HG03521 (cell line): ENCODE data around the gene RBMS3.
"Not testable (repeated sequence)": the region's sequence is repeated elsewhere in the genome, so short reads cannot be mapped to it uniquely, and the experiment has no call there.

Experiments used
- ATAC-seq: cut with Tn5 transposase; IDR thresholded peaks from one replicate; pipeline ENCODE4 v1.9.1; 2021; ENCODE audit warnings: mild to moderate bottlenecking, moderate library complexity; ENCODE audit not compliant: unreplicated experiment

Gene RBMS3

DNA sequence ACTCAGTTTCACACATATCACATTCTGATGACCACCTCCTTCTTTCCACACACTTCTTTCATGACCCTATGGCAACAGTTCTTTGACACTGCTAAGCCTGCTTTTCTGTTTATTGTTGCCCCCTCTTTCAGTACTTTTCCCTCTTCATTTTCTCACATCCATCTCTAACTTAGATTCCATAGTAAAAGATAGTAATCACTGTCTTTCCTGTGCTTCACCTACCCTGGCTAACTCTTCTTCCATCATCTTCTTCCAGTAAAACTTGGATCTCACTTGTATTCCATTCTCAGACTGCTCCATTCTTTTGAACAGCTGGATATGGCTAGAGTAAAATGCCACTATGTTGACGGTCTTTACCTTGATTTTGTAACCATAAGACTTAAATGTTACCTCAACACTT, 692.9 kb downstream of the RBMS3 start:
- ATAC-seq = no peak

DNA sequence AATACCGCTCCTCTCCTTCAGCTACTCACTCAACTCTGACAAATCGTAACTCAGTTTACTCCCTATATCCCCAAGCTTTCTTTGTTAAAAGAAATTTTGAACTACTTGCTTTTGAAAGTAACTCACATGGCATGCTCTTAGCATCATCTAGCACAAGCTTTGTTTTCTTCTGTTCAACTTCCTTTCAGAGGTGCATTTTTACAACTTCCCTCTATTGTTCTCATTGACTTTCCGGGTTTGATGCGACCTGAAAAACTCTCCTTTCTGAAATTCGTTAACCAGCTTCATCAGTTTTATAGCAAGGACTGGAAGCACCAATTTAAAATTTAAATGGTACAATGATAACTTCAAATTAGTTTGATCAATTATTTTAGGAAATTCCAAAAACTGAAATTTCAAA, 696.0 kb downstream of the RBMS3 start:
- no peak for ATAC-seq

DNA sequence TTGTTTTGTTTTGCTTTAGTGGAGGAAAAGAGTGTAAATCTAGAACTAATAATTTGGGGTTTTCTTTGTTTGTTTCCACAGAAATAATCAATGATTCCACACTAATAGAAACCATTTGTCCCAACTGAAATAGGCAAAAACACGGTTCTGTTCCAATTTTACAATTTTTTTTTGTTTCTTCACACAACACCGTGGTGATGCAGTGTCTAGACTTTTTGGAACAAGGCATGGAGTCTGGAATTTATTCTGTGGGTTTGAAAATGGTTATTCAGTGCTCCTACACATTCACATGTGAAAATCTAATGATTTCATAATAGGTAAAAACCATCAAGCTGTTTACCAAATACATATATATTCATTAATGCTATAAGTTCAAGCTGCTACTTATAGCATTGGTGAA, 696.5 kb downstream of the RBMS3 start:
- ATAC-seq = no peak

GRCh38 chr3:29978036-29978435, 697.2 kb downstream of the RBMS3 start:
- ATAC-seq = no peak

DNA sequence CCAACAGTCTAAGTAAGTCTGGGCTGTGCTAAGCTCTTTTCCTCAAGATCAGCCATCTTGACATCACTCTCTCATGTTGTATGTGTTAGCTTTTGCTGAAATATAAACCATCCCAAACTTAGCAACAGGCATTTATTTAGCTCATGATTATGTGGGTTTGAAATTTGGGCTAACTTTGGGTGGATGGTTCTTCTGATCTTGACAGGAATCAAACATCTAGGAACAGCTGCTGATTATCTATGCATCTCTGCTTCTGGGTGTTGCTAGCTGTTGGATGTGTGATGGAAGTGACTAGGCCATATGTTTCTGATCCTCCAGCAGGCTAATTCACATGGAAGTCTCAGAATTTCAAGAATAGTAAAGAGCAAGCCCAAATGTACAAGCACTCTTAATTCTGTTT, 710.3 kb downstream of the RBMS3 start:
- ATAC-seq = no peak

DNA sequence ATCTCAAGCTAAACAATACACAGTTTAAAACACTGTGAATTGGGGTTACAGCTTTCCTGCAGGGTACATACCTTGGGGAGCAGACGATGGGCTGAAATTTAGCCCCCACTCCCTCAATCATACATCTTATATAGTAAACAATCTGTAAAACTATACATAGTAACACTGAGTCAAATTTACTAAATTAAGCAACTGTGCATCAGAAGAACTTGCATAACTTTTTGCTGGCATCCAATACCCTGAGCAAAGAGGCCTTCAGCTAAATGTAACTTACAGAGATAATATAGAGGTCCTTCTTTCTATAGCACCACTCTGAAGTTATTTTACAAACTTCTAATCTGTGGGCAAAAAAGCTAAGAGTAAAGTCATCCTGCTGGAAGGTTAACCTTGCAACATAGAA, 721.9 kb downstream of the RBMS3 start:
- ATAC-seq = no peak

DNA sequence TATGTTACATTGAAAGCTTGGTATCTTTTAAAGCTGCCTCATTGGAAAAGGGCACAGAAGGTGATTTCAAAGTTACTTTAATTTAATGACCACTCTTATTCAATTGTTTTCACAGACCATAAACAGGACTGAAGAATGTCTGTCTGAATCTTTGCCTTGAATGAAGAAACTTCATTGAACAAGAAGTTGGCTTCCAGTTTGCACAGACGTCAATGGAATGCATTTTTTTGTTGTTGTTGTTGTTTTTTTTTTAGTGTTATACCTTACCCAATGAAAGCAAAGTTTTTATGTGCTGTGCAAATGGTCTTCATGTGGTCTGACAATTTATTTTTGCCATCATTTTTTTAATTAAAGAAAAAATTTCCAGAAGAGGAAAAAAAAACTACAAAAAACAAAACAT, 722.9 kb downstream of the RBMS3 start:
- no peak for ATAC-seq

DNA sequence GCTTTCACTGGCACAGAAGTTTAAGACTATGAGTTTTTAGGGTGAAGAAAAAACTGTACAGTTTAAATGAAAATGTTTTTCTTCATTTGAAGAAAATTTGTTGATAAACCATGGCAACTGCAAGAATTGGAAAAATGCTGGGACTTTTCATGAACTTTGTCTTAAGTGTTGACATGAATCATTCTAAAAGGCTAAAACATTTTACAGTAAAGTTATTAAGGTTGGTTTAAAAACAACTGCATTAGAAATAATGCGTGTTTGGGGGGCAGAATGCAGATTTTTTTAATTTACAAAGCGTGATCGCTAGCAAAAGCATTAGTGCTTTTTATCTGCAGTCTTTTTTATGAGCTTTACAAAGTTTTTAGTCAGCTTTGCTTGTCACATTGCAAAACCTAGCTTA, 723.6 kb downstream of the RBMS3 start:
- no peak for ATAC-seq

DNA sequence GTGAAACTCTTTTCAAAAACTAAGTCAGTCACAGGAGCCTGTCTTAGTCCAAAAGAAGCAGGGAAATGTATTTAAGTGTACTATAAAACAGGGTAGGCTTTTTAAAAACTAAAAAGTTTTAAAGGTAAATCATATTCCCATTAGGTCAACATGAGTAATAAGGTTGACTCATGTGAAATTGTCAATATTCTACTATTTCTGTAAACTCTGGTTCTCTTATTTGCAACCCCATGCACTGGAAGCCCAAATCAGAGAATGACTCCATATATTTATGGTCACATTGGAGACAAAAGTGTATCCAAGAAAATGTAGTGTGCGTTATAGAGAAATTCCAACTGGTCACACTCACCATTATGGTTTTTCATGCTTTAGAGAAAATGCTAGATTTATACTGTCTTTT, 725.2 kb downstream of the RBMS3 start:
- ATAC-seq = no peak

GRCh38 chr3:30007668-30008067, 726.8 kb downstream of the RBMS3 start:
- ATAC-seq = no peak

- no peak for ATAC-seq
Measured at GRCh38 chr3:30011237-30011803, 730.4 kb downstream of the RBMS3 start.

DNA sequence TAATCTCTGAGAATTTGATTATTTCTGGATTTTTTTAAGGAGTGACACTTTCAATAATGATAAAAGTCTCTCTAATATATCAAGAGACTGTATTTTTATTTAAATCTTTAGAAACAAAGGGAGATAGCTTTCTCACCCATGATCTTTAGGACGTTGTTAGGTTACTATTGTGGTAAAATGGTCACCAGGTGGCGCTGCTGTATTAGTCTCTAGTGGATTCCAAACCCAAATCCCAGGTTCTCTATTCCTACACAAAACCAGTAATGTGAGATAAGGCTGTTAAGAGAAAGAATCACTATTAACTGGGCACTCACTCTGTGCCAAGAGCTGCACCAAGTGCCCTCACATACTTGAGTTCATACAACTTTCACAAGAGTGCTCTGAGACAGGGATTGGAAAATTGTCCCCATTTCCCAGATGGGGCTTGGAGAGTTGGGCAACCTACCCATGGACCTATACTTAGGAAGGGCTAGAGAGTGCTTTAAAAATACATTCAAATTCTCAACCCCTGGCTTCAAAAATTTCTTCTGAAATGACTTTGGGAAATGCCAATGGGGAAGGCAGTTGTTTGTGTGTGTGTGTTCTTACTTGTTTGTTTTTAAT, 732.2 kb downstream of the RBMS3 start:
- no peak for ATAC-seq

DNA sequence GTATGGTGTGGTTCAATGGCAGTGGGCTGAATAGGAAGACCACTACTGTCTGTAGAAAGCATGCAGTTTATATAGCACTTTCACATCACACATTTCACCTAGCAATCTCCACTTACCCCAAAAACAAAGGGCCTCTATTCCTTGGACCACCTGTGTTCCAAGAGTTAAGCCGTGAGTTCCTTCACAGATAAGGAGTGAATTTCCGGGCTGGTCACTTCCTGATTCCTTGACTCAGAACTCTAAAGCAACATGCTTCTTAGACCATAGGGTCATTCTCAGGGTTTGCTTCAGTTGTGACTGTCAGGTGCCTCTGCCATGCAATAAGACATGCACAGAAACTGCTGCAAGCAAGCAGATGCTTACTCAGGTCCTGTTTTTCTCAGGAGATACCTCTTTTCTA, 737.0 kb downstream of the RBMS3 start:
- ATAC-seq = no peak

GRCh38 chr3:30020380-30020779, 739.5 kb downstream of the RBMS3 start:
- no peak for ATAC-seq

DNA sequence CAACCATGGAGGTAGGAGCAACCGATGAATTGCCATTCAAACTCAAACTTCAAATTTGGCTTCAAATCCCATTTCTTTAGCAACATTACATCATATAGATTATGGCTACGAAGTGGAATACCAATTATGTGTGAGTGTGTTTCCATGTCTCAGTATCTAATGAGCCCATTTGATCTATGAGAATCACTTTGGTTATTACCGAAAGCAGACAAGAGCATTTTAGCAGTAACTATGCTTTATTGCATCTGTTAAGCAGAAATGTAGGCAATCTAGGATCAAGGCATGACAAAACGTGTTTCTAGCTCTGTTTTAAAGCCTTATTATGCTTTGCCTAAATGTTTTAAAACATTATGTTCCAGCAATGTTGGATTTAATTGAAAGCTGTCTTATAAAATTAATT, 743.6 kb downstream of the RBMS3 start:
- no peak for ATAC-seq

- no peak for ATAC-seq
Measured at GRCh38 chr3:30026851-30027250, 746.0 kb downstream of the RBMS3 start.

- ATAC-seq = no peak
Measured at GRCh38 chr3:30034246-30034991, 753.5 kb downstream of the RBMS3 start.

GRCh38 chr3:30035935-30036567, 755.2 kb downstream of the RBMS3 start:
- no peak for ATAC-seq

- no peak for ATAC-seq
Measured at GRCh38 chr3:30040126-30040525, 759.3 kb downstream of the RBMS3 start.

DNA sequence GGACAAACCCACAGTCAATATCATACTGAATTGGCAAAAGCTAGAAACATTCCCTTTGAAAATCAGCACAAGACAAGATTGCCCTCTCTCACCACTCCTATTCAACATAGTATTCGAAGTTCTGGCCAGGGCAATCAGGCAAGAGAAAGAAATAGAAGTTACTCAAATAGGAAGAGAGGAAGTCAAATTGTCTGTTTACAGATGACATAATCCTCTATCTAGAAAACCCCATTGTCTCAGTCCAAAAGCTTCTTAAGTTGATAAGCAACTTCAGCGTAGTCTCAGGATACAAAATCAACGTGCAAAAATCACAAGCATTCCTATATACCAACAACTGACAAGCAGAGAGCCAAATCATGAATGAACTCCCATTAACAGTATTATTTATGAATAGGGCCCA, 760.6 kb downstream of the RBMS3 start:
- not testable (repeated sequence) for ATAC-seq

GRCh38 chr3:30042274-30042859, 761.5 kb downstream of the RBMS3 start:
- ATAC-seq = no peak
